Natural killer cell (primary cell): ENCODE data around the gene CFAP68. TPM values are rescaled to one million over a fixed set of nuclear protein-coding genes. Genes with fewer than 3 reads are reported as not detected.

Experiments
- ATAC-seq, 3 donors: fragments of 150-1000 bp in 2 of 3; fragments of 200-7000 bp in 1 of 3; cut with Tn5 transposase; 1 replicate in 1 of 3; 2 replicates in 2 of 3; pipeline ENCODE4 v1.10.0; 2021; ENCODE audit warnings: mild to moderate bottlenecking in 2 of 3, moderate library complexity in 2 of 3
- DNase-seq, 2 donors: peaks; one replicate each; pipeline versions ENCODE4 v3.0.0 to v3.0.0-alpha.2; 2013 to 2021; ENCODE audit warnings: mixed read lengths in 1 of 2
- H3K27ac ChIP-seq: one replicate; pipeline ENCODE4 v1.5.1; 2013; ENCODE audit warnings: mild to moderate bottlenecking, low read length
- H3K27me3 ChIP-seq: one replicate; pipeline ENCODE4 v1.6.1; 2013; ENCODE audit warnings: low read length; ENCODE audit not compliant: control insufficient read depth, insufficient read depth
- H3K36me3 ChIP-seq: one replicate; pipeline ENCODE4 v1.6.1; 2013; ENCODE audit warnings: low read length; ENCODE audit not compliant: control insufficient read depth, insufficient read depth
- H3K4me1 ChIP-seq: one replicate; pipeline ENCODE4 v1.6.1; 2013; ENCODE audit warnings: low read length; ENCODE audit not compliant: control insufficient read depth, insufficient read depth
- H3K4me3 ChIP-seq: one replicate; pipeline ENCODE4 v1.5.1; 2013; ENCODE audit warnings: low read length
- H3K9me3 ChIP-seq: one replicate; pipeline ENCODE4 v1.6.1; 2013; ENCODE audit warnings: low read length; ENCODE audit not compliant: control insufficient read depth, insufficient read depth
- H3K27ac Mint-ChIP-seq, 2 donors: one replicate each; pipeline ENCODE4 v1.8.0; 2022; ENCODE audit warnings: mild to moderate bottlenecking in 2 of 2, mixed read lengths in 2 of 2, moderate library complexity in 1 of 2
- H3K27me3 Mint-ChIP-seq, 2 donors: one replicate each; pipeline ENCODE4 v1.8.0; 2022; ENCODE audit warnings: low read depth in 2 of 2, mixed read lengths in 2 of 2
- H3K36me3 Mint-ChIP-seq: one replicate; pipeline ENCODE4 v1.8.0; 2022; ENCODE audit warnings: mixed read lengths
- H3K4me1 Mint-ChIP-seq, 2 donors: one replicate each; pipeline ENCODE4 v1.8.0; 2022; ENCODE audit warnings: mixed read lengths in 2 of 2
- H3K4me3 Mint-ChIP-seq: one replicate; pipeline ENCODE4 v1.8.0; 2022; ENCODE audit warnings: mild to moderate bottlenecking, moderate library complexity, mixed read lengths
- H3K9me3 Mint-ChIP-seq, 2 donors: one replicate each; pipeline ENCODE4 v1.8.0; 2022; ENCODE audit warnings: mixed read lengths in 2 of 2
- WGBS: methylation state at CpG from one replicate; pipeline ENCODE4 v1.1.7; 2013; ENCODE audit warnings: missing lambda C conversion rate; ENCODE audit not compliant: insufficient coverage; 5-methylcytosine and 5-hydroxymethylcytosine counted together
- intact Hi-C: fragments of 100-400 bp; cut with micrococcal nuclease; formaldehyde crosslinking; loops from one replicate; pipeline ENCODE4 v1.14.2; 2022
- total RNA-seq, 4 donors: library from RNA; stranded (reverse); fragments of 120-200 nt in 1 of 4; gene quantifications; one replicate each; pipeline versions ENCODE4 v1.2.3 to v1.2.4, GENCODE V29; 2013 to 2022
- TF ChIP-seq, protein P1 (sequence below): fragments of 200-600 bp; IDR thresholded peaks from one replicate; pipeline ENCODE4 v1.8.0; 2022; ENCODE audit warnings: antibody characterized with exemption

Gene CFAP68
- total RNA-seq, 3 donors from 2014 or later (not counting 1 experiment from before 2014, with no cell fraction given), result 5.9 to 9.2 (median 7.6) TPM

DNA sequence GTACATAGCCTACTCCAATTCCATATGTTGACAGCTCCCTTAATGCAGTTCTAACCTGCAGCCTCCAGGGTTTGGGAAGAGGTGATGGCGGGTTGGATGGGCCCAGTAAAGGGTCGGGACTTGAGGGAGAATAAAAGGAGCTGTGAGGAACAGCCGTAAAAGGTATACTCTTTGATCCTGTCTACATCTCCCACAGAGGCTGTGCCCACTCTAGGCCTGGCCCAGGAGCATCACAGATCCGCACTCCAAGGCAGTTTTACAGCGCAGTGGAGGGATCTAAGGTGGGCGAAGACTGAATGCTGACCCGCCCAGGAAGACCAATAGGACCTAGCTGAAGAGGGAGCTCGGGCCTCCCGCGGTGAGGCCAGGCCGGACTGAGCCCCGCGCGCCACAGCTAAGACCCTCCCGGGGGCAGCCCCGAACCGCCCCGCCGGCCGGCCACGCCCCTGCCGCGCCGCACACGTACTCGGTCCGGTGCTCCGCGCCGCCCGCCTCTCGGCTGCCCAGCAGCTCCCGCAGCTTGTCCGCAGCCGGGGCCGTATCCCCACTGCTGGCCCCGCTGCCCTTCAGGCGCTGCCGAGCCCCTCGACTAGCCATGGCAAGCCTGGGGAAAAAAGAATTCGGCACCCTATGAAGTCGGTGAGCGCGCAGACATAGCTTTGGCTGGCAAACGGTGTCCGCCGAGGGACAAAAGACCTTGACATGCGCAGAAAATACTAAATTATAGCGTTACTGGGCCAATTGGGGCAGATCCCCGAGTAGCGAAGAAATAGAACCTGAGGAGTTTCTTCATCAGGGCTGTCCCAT lies 8.3 kb upstream of the CFAP68 start, which contains the start of gene ALG9:
Gene ALG9 (minus strand): TSS at position 696 of the 807 bp plus-strand sequence. CDS start 99 bp downstream, at position 597.
- H3K27me3 Mint-ChIP-seq, result no peaks in the 10 kb centered on the region
- no peaks in the 10 kb centered on the region for H3K9me3 Mint-ChIP-seq
- H3K4me1 ChIP-seq, result peaks cover 9% of the 10 kb centered on the region
- peak within 1 kb of the TSS; percentile 63 for H3K4me3 ChIP-seq
- ATAC-seq (peak; percentile 87 to 90 (median 88)), DNase-seq (peak; percentile 87 to 93)
- H3K4me3 Mint-ChIP-seq, result peak within 1 kb of the TSS; percentile 86
- peak within 1 kb of the TSS; percentile 73 for H3K27ac ChIP-seq
- H3K27ac Mint-ChIP-seq, result peak within 1 kb of the TSS; percentile 86 to 94
- peaks cover 14 to 19% of the 10 kb centered on the region in 2 donors for H3K4me1 Mint-ChIP-seq
- intact Hi-C loops, result loop anchor here (1.0 to 2.0 kb wide), 3 partner anchors 8 to 204 kb away; partner anchors contain the start of genes CFAP68, FDXACB1, NKAPD1 and PIH1D2
- WGBS, result under 1% methylated on average over 51 of the region's 51 CpGs
- TF ChIP-seq, protein P1, sequence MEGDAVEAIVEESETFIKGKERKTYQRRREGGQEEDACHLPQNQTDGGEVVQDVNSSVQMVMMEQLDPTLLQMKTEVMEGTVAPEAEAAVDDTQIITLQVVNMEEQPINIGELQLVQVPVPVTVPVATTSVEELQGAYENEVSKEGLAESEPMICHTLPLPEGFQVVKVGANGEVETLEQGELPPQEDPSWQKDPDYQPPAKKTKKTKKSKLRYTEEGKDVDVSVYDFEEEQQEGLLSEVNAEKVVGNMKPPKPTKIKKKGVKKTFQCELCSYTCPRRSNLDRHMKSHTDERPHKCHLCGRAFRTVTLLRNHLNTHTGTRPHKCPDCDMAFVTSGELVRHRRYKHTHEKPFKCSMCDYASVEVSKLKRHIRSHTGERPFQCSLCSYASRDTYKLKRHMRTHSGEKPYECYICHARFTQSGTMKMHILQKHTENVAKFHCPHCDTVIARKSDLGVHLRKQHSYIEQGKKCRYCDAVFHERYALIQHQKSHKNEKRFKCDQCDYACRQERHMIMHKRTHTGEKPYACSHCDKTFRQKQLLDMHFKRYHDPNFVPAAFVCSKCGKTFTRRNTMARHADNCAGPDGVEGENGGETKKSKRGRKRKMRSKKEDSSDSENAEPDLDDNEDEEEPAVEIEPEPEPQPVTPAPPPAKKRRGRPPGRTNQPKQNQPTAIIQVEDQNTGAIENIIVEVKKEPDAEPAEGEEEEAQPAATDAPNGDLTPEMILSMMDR, result no peak
- H3K27me3 ChIP-seq, result no peaks in the 10 kb centered on the region
- peaks cover 16% of the 10 kb centered on the region for H3K36me3 ChIP-seq
- no peaks in the 10 kb centered on the region for H3K9me3 ChIP-seq
- no peaks in the 10 kb centered on the region for H3K36me3 Mint-ChIP-seq

DNA sequence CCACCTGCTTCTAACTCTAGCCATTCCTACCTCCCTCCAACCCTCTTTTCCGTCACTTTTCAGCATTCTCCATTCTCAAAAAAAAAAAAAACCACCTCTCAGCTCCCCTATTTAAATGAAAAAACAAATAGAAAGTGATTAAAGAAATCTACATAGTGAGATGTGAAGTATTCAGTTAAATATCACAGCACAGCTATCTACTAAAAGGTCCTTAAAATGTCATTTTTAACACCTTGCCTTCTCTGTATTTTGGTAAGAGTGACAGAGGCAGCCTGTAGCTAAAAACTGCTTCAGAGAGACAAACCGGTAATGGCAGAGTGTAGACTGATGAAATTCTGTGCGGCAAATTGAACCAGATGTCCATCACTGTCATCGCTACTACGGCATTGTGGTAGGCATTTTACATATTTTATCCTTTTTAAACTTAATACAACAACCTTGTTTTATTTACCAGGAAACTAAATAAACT lies 7.6 kb upstream of the CFAP68 start:
- H3K4me3 Mint-ChIP-seq, result peak overlapping the region; percentile 86
- peak overlapping the region; percentile 63 for H3K4me3 ChIP-seq
- ATAC-seq, result no peak
- TF ChIP-seq, protein P1, result no peak
- H3K9me3 ChIP-seq, result no peaks in the 10 kb centered on the region
- intact Hi-C loops, result loop anchor here (1.0 to 2.0 kb wide), 3 partner anchors 8 to 203 kb away; partner anchors contain the start of genes CFAP68, FDXACB1, NKAPD1 and PIH1D2
- H3K36me3 ChIP-seq, result peaks cover 11% of the 10 kb centered on the region
- no peaks in the 10 kb centered on the region for H3K36me3 Mint-ChIP-seq
- peaks cover 14 to 19% of the 10 kb centered on the region in 2 donors for H3K4me1 Mint-ChIP-seq
- H3K9me3 Mint-ChIP-seq, result no peaks in the 10 kb centered on the region
- 67% methylated on average over 5 of the region's 5 CpGs for WGBS
- H3K4me1 ChIP-seq, result peaks cover 9% of the 10 kb centered on the region
- no peak for DNase-seq
- H3K27ac Mint-ChIP-seq, result peak overlapping the region; percentile 86 to 94
- no peaks in the 10 kb centered on the region for H3K27me3 Mint-ChIP-seq
- H3K27ac ChIP-seq, result peak overlapping the region; percentile 73
- no peaks in the 10 kb centered on the region for H3K27me3 ChIP-seq

DNA sequence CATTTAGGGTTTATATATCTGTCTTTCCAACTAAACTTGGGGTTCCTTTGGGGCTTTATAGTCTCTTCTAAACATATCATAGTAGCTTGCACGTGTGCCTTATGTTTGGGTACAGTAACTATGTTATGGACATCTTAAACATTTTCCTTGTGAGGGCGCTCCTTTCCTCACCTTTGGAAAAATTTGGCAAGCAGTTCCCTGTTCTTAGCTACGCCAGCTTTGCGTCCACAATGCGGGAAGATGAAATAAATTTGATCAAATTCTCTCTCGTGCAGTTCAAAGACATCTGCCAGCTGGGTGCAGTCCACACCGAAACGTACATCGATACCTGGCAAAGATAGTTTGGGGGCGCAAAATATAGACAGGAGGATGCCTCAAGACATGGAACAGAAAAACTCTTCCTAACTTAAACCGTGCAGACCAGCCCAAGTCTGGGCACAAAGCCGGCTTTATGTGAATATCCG lies 924 bp upstream of the CFAP68 start:
- ATAC-seq, result peak in 1 of 3 donors; percentile 0
- intact Hi-C loops, result loop anchor here (2.0 kb wide), 1 partner anchor 112 kb away; the partner anchor contains the start of gene PPP2R1B
- no peaks in the 10 kb centered on the region for H3K9me3 Mint-ChIP-seq
- DNase-seq, result no peak
- no peaks in the 10 kb centered on the region for H3K27me3 Mint-ChIP-seq
- H3K4me1 Mint-ChIP-seq, result peaks cover 19 to 24% of the 10 kb centered on the region in 2 donors
- Histone ChIP-seq H3K36me3 (peaks cover 3% of the 10 kb centered on the region), H3K4me1 (peaks cover 13% of the 10 kb centered on the region), H3K27me3 (no peaks in the 10 kb centered on the region), H3K27ac (peak overlapping the region; percentile 99), H3K4me3 (peak overlapping the region; percentile 78), H3K9me3 (no peaks in the 10 kb centered on the region)
- H3K27ac Mint-ChIP-seq, result peak overlapping the region; percentile 98 to 100
- H3K4me3 Mint-ChIP-seq, result peak overlapping the region; percentile 99
- no peaks in the 10 kb centered on the region for H3K36me3 Mint-ChIP-seq
- TF ChIP-seq, protein P1, result no peak
- WGBS, result 0% methylated on average over 12 of the region's 13 CpGs
